Epithelial cell of esophagus (primary cell): Measurements from ENCODE around the gene CCSER1.

Experiments used
- DNase-seq: peaks from one replicate; pipeline ENCODE4 v3.0.0; 2010; ENCODE audit warnings: low read depth
- H3K4me3 ChIP-seq: 2 replicates; pipeline ENCODE4 v1.5.1; 2011; ENCODE audit warnings: mild to moderate bottlenecking, low read length, control low read depth
- TF ChIP-seq, protein P1 (sequence below): IDR thresholded peaks from 2 replicates; pipeline ENCODE4 v1.5.1; 2011; ENCODE audit warnings: low read depth, mild to moderate bottlenecking, low read length, control low read depth, inconsistent platforms; ENCODE audit not compliant: insufficient read depth; ENCODE audit errors: missing control alignments

CCSER1 gene

DNA sequence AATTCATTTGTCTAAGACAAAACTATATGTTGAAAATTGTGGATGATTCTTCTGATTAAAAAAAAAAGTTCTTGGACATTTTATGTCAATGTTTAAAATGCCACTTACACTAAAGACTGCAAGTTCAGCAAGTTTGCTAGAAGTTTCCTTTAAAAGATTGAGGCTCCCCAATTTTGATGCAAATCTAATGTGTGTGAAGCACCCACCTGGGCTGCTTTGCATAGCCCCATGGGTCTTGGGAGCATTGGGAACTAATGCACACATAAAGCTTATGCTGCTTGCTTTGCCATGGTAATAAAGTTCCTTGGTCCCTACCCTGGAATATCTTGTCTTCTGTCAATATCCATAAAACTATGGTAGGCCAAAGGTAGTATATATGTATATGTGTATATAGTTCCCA is 1450.7 kb downstream of the CCSER1 start:
- TF ChIP-seq, protein P1, sequence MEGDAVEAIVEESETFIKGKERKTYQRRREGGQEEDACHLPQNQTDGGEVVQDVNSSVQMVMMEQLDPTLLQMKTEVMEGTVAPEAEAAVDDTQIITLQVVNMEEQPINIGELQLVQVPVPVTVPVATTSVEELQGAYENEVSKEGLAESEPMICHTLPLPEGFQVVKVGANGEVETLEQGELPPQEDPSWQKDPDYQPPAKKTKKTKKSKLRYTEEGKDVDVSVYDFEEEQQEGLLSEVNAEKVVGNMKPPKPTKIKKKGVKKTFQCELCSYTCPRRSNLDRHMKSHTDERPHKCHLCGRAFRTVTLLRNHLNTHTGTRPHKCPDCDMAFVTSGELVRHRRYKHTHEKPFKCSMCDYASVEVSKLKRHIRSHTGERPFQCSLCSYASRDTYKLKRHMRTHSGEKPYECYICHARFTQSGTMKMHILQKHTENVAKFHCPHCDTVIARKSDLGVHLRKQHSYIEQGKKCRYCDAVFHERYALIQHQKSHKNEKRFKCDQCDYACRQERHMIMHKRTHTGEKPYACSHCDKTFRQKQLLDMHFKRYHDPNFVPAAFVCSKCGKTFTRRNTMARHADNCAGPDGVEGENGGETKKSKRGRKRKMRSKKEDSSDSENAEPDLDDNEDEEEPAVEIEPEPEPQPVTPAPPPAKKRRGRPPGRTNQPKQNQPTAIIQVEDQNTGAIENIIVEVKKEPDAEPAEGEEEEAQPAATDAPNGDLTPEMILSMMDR = no peak
- H3K4me3 ChIP-seq = no peak overlapping the region
- no peak for DNase-seq

DNA sequence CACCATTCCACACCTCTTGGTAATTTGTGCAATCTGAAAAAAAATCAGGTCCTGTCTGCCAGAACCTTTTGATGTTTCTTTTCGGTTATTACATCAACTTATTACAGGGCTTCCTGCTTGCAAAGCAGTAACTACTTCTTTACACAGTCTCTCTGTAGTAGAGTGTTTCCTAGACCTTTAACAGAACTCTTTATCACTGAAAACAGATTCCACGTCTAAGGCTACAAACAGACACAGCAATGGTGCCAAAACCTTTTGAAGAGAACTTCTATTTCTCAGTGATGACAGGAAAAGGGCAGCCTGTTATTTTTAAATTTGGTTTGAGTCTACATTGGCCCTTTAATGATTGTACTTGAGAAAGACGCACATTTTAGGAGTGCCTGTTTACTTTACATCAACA is 1463.1 kb downstream of the CCSER1 start:
- TF ChIP-seq, protein P1 = no peak
- no peak overlapping the region for H3K4me3 ChIP-seq

DNA sequence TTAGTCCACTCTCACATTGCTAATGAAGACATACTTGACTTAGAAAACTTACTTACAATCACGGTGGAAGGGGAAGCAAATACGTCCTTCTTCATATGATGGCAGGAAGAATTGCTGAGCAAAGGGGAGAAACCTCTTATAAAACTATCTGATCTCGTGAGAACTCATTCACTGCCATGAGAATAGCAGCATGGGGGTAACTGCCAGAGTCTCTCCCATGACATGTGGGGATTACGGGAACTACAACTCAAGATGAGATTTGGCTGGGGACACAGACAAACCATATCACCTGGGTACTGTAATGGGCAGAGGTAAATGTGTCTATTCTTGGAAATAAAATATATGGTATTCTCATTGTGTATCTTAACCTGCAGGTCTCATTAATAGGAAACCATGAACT is 1464.9 kb downstream of the CCSER1 start:
- no peak for DNase-seq
- no peak overlapping the region for H3K4me3 ChIP-seq
- TF ChIP-seq, protein P1 = no peak

More for the DNA sequence above, 1463.1 kb downstream of the CCSER1 start:
- DNase-seq = no peak

DNA sequence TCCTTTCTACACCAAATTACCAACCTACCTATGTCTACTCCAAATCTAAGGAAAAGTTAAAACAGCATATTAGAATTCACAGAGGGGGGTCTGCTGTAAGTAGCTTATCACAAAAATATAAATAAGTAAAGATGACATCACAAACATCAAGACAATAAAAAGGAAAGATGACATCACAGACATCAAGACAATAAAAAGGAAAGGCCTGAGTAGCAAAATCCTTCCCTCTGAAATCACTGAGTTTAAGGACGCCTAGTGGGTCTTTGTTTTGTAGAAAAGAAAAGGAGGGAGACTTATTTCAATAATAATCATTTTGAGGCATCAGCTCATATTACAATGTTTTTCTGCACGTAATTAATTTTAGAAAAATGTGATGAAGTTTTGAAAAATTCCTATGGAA is 1469.5 kb downstream of the CCSER1 start:
- TF ChIP-seq, protein P1 = no peak
- DNase-seq = no peak
- H3K4me3 ChIP-seq = no peak overlapping the region

- TF ChIP-seq, protein P1 = no peak
- no peak for DNase-seq
- H3K4me3 ChIP-seq = no peak overlapping the region
Observed at GRCh38 chr4:91598696-91599095, 1471.5 kb downstream of the CCSER1 start.

DNA sequence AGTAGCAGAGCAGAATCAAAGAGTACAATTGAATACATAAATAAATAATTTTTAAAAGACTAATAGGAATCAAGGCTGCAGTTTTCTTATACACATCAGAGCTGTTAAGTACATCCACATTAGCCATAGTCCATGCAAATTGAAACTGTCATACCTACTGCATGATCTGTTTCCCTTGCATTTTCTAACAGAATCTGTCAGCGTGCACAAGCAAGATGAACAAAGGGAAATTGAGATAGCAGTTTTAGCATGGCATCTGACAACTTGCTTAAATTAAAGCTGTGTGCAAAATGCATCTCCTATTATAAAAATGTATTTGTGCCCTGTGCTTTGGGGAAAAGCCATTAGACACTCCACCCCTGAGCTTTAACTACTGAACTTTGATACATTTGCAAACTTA is 1473.1 kb downstream of the CCSER1 start:
- no peak for DNase-seq
- TF ChIP-seq, protein P1 = no peak
- no peak overlapping the region for H3K4me3 ChIP-seq

GRCh38 chr4:91601401-91601800 is 1474.2 kb downstream of the CCSER1 start:
- DNase-seq = no peak
- TF ChIP-seq, protein P1 = no peak
- H3K4me3 ChIP-seq = no peak overlapping the region
